NCI-H82 treated with DMSO at 0.1 percent for 48 hours (cell line): ENCODE results near the gene ITGB2.
"Not testable (repeated sequence)": the region's sequence is repeated elsewhere in the genome, so short reads cannot be mapped to it uniquely, and the experiment has no call there.

Experiments
- DNase-seq: peaks from one replicate; lab custom pipeline; 2025; ENCODE audit not compliant: unreplicated experiment; lab: John Stamatoyannopoulos, UW

ITGB2 gene

GRCh38 chr21:44942566-44942965 is 21.9 kb upstream of the ITGB2 start:
- no peak for DNase-seq

GRCh38 chr21:44941567-44941966 is 20.9 kb upstream of the ITGB2 start:
- no peak for DNase-seq

GRCh38 chr21:44940116-44940631 is 19.5 kb upstream of the ITGB2 start:
- DNase-seq, result no peak

GRCh38 chr21:44939532-44940115 is 18.9 kb upstream of the ITGB2 start, which contains the start of gene SLX9:
TSS of gene SLX9 (plus strand) at chr21:44940029. CDS start at chr21:44940058, 29 bp downstream.
- DNase-seq, result peak; percentile 44

- no peak for DNase-seq
Observed at GRCh38 chr21:44938772-44939531, 18.3 kb upstream of the ITGB2 start.

GRCh38 chr21:44935533-44935927 is 14.8 kb upstream of the ITGB2 start:
- no peak for DNase-seq

GRCh38 chr21:44934797-44935532 is 14.3 kb upstream of the ITGB2 start:
- DNase-seq, result no peak

GRCh38 chr21:44934276-44934675 is 13.6 kb upstream of the ITGB2 start:
- no peak for DNase-seq

GRCh38 chr21:44933918-44934260 is 13.2 kb upstream of the ITGB2 start:
- no peak for DNase-seq

GRCh38 chr21:44933199-44933917 is 12.7 kb upstream of the ITGB2 start:
- no peak for DNase-seq

- DNase-seq, result no peak
Observed at GRCh38 chr21:44932408-44933181, 11.9 kb upstream of the ITGB2 start.

- no peak for DNase-seq
Observed at GRCh38 chr21:44931501-44932407, 11.1 kb upstream of the ITGB2 start.

GRCh38 chr21:44931137-44931500 is 10.4 kb upstream of the ITGB2 start:
- no peak for DNase-seq

- no peak for DNase-seq
Observed at GRCh38 chr21:44930543-44930981, 9.9 kb upstream of the ITGB2 start.

- no peak for DNase-seq
Observed at GRCh38 chr21:44929799-44930542, 9.3 kb upstream of the ITGB2 start.

- DNase-seq, result no peak
Observed at GRCh38 chr21:44929242-44929798, 8.6 kb upstream of the ITGB2 start.

GRCh38 chr21:44928500-44929241 is 8.0 kb upstream of the ITGB2 start:
- DNase-seq, result not testable (repeated sequence)
